Measurements from ENCODE around the gene ARL4A. TPM values are rescaled to one million over a fixed set of nuclear protein-coding genes. Genes with fewer than 3 reads are reported as not detected.

Gene ARL4A, protein sequence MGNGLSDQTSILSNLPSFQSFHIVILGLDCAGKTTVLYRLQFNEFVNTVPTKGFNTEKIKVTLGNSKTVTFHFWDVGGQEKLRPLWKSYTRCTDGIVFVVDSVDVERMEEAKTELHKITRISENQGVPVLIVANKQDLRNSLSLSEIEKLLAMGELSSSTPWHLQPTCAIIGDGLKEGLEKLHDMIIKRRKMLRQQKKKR
- 65.4 to 68.8 TPM (median 66.8 TPM) in 5 replicates for total RNA-seq (2022; extraction: Qiagen RNA extraction)

DNA sequence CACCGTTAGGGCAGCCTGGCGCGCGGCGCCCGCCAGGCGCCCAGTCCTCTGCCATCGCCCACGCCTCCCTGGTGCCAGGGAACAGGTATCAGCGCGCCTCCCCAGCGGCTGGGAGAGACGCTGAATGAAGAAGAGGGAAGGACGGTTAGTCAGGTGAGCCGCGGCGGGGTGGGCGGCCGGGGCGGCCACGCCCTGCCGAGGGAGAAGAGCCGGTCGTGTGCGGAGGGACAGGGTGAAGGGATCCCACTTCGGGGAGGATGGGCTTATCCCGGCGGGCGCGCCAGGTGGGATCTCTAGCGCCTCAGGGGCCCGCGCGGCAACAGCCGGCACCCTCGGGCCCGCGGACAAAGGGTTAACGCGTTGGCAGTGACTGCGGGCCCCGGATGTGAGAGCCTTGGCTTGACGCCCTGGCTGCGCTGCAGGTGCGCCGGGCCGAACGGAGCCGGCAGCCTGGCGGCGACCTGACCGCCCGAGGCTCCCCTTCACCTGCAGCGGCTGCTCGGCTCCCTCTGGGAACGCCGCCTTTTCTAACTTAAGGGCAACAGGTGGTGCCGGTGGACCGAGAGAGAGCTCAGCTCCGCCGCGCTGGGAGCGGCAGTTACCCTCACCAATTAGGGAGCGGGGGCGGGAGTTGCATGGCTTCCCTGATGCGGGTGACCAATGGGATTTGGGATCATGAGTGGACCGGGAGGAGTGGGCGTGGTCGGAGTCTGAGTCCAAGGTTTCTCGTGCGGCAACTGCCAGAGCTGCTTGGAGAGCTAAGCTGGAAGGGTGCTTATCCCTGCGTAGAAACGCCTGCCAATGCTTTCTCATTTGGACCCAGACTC, at the start of gene ARL4A:
Gene ARL4A, plus strand, starts transcription at position 743 of the 827 bp plus-strand sequence. CDS start 622 bp downstream, outside the sequence.

Other genes with a start within 250 kb of the ARL4A start
- 0.28 to 0.44 TPM (median 0.36 TPM) in 5 replicates for gene SCIN, start 116.9 kb upstream of the ARL4A start, total RNA-seq (2022; extraction: Qiagen RNA extraction)